ENCODE data around the gene CNTNAP5.

Gene CNTNAP5

GRCh38 chr2:124258140-124258880, 233.2 kb downstream of the CNTNAP5 start:
- DNase-seq (ENCODE audit: low read depth, low spot score) = no peak
- CTCF ChIA-PET = no interaction called here
- H3K4me3 ChIP-seq (ENCODE audit: low read depth, low read length) = no peak overlapping the region
- POLR2A ChIA-PET = no interaction called here
- TF ChIP-seq CTCF (IDR thresholded peaks at IDR 0.05; ENCODE audit: insufficient read depth, low read length, missing control alignments) = no peak

GRCh38 chr2:124261456-124261855, 236.4 kb downstream of the CNTNAP5 start:
- CTCF ChIA-PET = no interaction called here

GRCh38 chr2:124264551-124265091, 239.5 kb downstream of the CNTNAP5 start:
- ChIA-PET CTCF (no interaction called here), POLR2A (no interaction called here)
- H3K4me3 ChIP-seq (ENCODE audit: low read depth, low read length) = no peak overlapping the region
- no peak for DNase-seq (ENCODE audit: low read depth, low spot score)
- no peak for TF ChIP-seq CTCF (IDR thresholded peaks at IDR 0.05; ENCODE audit: insufficient read depth, low read length, missing control alignments)

More at GRCh38 chr2:124261456-124261855, 236.4 kb downstream of the CNTNAP5 start:
- POLR2A ChIA-PET = no interaction called here
- TF ChIP-seq CTCF (IDR thresholded peaks at IDR 0.05; ENCODE audit: insufficient read depth, low read length, missing control alignments) = no peak
- DNase-seq (ENCODE audit: low read depth, low spot score) = no peak
- no peak overlapping the region for H3K4me3 ChIP-seq (ENCODE audit: low read depth, low read length)

- DNase-seq (ENCODE audit: low read depth, low spot score) = no peak
- ChIA-PET CTCF (no interaction called here), POLR2A (no interaction called here)
- TF ChIP-seq CTCF (IDR thresholded peaks at IDR 0.05; ENCODE audit: insufficient read depth, low read length, missing control alignments) = no peak
- no peak overlapping the region for H3K4me3 ChIP-seq (ENCODE audit: low read depth, low read length)
These were observed 242.7 kb downstream of the CNTNAP5 start for GRCh38 chr2:124267794-124268193.

GRCh38 chr2:124269348-124269747, 244.3 kb downstream of the CNTNAP5 start:
- H3K4me3 ChIP-seq (ENCODE audit: low read depth, low read length) = no peak overlapping the region
- no peak for TF ChIP-seq CTCF (IDR thresholded peaks at IDR 0.05; ENCODE audit: insufficient read depth, low read length, missing control alignments)
- POLR2A ChIA-PET = no interaction called here
- CTCF ChIA-PET = no interaction called here
- DNase-seq (ENCODE audit: low read depth, low spot score) = no peak

- no peak for TF ChIP-seq CTCF (IDR thresholded peaks at IDR 0.05; ENCODE audit: insufficient read depth, low read length, missing control alignments)
- ChIA-PET CTCF (no interaction called here), POLR2A (no interaction called here)
- no peak overlapping the region for H3K4me3 ChIP-seq (ENCODE audit: low read depth, low read length)
- no peak for DNase-seq (ENCODE audit: low read depth, low spot score)
These were observed 247.3 kb downstream of the CNTNAP5 start for GRCh38 chr2:124272261-124272841.
